ENCODE data around the gene IPPK.

Gene IPPK

GRCh38 chr9:92707530-92707929 is 37.6 kb upstream of the IPPK start:
- Mint-ChIP-seq H3K36me3 (ENCODE audit: low read depth) (peaks cover 68% of the 10 kb centered on the region), H3K27ac (peak overlapping the region; percentile 27), H3K9me3 (peaks cover 7% of the 10 kb centered on the region), H3K27me3 (ENCODE audit: low read depth, poor library complexity) (no peaks in the 10 kb centered on the region), H3K4me1 (peaks cover 25% of the 10 kb centered on the region), H3K4me3 (no peak overlapping the region)
- TF ChIP-seq CTCF (IDR thresholded peaks at IDR 0.05) = no peak
- DNase-seq = no peak

- H3K4me1 Mint-ChIP-seq = peaks cover 25% of the 10 kb centered on the region
- H3K27ac Mint-ChIP-seq = no peak overlapping the region
- DNase-seq = no peak
- TF ChIP-seq CTCF (IDR thresholded peaks at IDR 0.05) = no peak
- H3K4me3 Mint-ChIP-seq = no peak overlapping the region
- H3K9me3 Mint-ChIP-seq = peaks cover 7% of the 10 kb centered on the region
- peaks cover 57% of the 10 kb centered on the region for H3K36me3 Mint-ChIP-seq (ENCODE audit: low read depth)
- H3K27me3 Mint-ChIP-seq (ENCODE audit: low read depth, poor library complexity) = no peaks in the 10 kb centered on the region
Observed at GRCh38 chr9:92706218-92706940, 36.4 kb upstream of the IPPK start.

GRCh38 chr9:92704528-92704927 is 34.6 kb upstream of the IPPK start:
- Mint-ChIP-seq H3K36me3 (ENCODE audit: low read depth) (peaks cover 60% of the 10 kb centered on the region), H3K4me3 (no peak overlapping the region), H3K27me3 (ENCODE audit: low read depth, poor library complexity) (no peaks in the 10 kb centered on the region), H3K27ac (no peak overlapping the region), H3K4me1 (peaks cover 25% of the 10 kb centered on the region), H3K9me3 (peaks cover 7% of the 10 kb centered on the region)
- no peak for TF ChIP-seq CTCF (IDR thresholded peaks at IDR 0.05)
- no peak for DNase-seq

GRCh38 chr9:92696619-92697018 is 26.7 kb upstream of the IPPK start:
- Mint-ChIP-seq H3K27ac (no peak overlapping the region), H3K9me3 (peaks cover 68% of the 10 kb centered on the region), H3K36me3 (ENCODE audit: low read depth) (peaks cover 37% of the 10 kb centered on the region), H3K27me3 (ENCODE audit: low read depth, poor library complexity) (no peaks in the 10 kb centered on the region), H3K4me1 (no peaks in the 10 kb centered on the region), H3K4me3 (no peak overlapping the region)
- DNase-seq = no peak
- TF ChIP-seq CTCF (IDR thresholded peaks at IDR 0.05) = no peak

- H3K4me3 Mint-ChIP-seq = no peak overlapping the region
- no peaks in the 10 kb centered on the region for H3K36me3 Mint-ChIP-seq (ENCODE audit: low read depth)
- no peak for DNase-seq
- peaks cover 10% of the 10 kb centered on the region for H3K27me3 Mint-ChIP-seq (ENCODE audit: low read depth, poor library complexity)
- H3K4me1 Mint-ChIP-seq = no peaks in the 10 kb centered on the region
- H3K27ac Mint-ChIP-seq = no peak overlapping the region
- peaks cover 28% of the 10 kb centered on the region for H3K9me3 Mint-ChIP-seq
- TF ChIP-seq CTCF (IDR thresholded peaks at IDR 0.05) = no peak
Observed at GRCh38 chr9:92686954-92687353, 17.0 kb upstream of the IPPK start.

GRCh38 chr9:92685022-92685421 is 15.1 kb upstream of the IPPK start:
- TF ChIP-seq CTCF (IDR thresholded peaks at IDR 0.05) = no peak
- no peaks in the 10 kb centered on the region for H3K36me3 Mint-ChIP-seq (ENCODE audit: low read depth)
- H3K4me1 Mint-ChIP-seq = no peaks in the 10 kb centered on the region
- peaks cover 9% of the 10 kb centered on the region for H3K9me3 Mint-ChIP-seq
- no peak for DNase-seq
- no peak overlapping the region for H3K27ac Mint-ChIP-seq
- H3K4me3 Mint-ChIP-seq = no peak overlapping the region
- H3K27me3 Mint-ChIP-seq (ENCODE audit: low read depth, poor library complexity) = peaks cover 6% of the 10 kb centered on the region
